ENCODE data around the gene CES5A.
"Not testable (repeated sequence)": the region's sequence is repeated elsewhere in the genome, so short reads cannot be mapped to it uniquely, and the experiment has no call there.

Gene CES5A

DNA sequence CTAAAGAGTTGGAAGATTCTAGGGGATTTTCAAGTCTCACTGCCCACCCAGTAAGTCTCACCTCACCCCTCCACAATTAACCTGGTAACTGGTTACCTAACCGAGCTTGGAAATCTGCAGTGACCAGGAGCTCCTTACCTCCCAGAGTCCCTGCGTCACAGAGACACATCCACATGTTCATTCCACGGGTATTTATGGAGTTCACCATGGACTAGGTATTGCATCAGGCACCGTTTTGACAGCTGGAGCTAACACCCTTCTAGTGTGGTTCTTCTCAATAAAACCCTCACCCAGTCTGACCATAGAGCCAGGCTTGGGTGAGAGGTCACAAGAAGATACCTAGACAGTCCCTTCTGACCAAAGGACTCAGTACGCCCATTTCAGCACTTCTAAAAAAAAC is 2.1 kb downstream of the CES5A start:
- DNase-seq, result no peak

DNA sequence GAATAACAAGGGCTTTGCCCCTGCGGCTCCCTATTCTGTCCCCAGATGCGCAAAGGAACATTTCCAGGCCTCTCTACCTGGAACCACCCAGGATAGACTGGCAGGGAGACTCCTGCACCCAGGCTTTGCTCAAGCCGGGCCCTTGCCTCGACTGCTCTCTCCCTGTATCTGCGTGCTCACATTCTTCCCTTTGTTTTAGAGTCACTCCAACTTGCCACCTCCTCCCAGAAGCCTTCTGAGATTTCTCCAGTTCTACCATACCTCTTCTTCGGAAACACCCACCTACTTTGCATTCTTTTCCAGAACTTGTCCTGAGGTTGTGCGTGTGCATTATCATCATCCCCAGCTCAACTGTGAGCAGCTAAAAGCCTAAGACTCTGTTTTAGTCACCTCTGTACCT is 3.0 kb downstream of the CES5A start:
- no peak for DNase-seq

DNA sequence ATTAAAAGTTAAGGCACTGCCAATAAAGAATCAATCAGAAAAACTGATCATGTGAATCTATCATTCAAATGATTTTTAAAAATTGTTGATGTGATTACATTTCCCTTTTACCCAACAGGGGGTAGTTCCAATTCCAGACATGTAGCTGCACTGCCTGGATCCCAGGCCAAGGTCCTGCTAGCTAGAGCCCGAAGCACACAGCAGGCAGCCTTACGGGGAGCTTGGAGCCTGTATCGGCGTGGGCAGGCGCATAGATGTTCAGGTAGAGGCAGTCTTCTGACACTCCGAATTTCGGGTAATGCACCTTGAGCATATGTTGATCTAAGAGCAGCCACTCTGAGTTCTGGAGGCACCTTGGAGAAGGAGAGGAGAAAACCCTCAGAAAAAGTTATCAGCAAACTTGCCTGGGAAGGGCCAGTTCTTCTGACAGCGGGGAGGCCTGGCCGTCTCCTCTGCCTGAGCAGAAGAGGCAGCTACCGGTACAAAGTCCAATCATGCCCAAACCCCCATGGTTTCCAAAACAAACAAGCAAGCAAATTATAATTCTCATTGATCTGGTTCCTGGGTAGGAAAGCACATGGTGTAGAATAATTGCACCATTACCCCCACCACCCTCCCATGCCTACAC is 3.6 kb downstream of the CES5A start:
- no peak for DNase-seq

DNA sequence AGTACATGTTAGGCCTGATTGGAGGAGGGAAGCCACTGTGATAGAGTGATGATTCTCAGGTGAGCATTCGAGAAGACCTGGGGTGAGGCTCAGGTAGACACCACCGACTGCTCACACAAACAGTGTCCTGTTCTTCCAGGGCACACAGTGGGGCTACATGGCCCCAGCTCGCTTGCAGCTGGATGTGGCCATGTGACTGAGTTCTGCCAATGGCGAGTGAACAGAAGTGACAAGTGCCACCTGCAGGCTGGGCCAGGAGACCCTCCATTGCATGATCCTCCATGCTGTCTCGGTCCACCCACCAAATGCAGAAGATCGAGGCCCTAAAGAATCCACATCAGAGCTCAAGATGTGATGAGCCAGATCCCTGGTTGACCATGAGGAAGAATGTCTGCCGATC is 6.2 kb downstream of the CES5A start:
- no peak for DNase-seq

DNA sequence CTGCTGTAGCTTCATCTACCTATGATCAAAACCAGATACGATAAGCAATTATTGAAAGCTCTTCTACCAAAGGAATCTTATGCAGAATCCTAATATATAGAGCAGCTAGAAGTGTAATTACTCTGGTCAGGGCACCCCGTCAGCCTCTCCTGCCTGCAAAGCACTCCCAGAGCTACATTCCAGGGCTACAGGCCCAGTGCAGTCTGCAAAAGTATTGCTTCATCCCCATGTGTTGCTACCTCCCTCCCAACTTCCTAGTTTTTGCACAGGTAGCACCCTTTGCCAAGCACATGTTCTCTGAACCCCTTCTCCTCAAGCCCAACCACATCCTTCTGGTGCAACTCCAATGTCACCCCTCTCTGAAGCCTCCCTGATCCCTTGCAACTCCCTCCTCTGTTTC is 7.0 kb downstream of the CES5A start:
- DNase-seq, result no peak

DNA sequence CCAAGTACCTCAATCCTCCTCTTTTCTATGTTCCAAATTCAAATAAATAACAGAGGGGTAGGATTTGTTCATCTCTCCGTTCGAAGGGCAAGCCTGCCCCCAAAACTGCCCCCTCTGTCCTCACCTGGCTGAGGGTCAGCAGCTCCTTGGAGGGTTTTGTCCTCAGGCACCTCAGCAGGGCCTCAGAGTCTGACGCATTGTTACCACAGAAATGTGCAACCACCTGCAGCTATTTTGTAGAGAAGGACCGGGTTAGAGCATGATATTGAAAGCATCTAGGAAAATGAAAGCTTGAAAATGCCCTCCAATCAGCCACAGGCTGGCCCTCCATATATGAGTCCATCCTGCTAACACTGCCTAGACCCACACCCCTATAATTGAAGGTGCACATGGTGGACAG is 13.9 kb downstream of the CES5A start:
- DNase-seq, result no peak

DNA sequence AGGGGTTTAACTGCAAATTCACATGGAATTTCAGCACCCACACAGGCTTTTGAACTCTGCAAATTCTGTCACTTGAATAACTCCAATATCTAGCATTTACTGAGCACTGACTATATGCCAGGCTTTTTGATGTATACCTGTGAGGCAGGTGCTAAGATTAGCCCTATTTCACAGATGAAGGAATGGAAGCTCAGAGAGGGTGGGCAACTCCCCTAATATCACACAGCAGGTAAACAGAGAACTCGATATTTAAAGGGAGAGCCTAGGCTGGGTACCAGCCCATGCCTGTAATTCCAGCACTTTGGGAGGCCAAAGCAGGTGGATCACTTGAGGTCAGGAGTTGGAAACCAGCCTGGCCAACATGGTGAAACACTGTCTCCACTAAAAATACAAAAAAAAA is 17.5 kb downstream of the CES5A start:
- DNase-seq, result not testable (repeated sequence)

DNA sequence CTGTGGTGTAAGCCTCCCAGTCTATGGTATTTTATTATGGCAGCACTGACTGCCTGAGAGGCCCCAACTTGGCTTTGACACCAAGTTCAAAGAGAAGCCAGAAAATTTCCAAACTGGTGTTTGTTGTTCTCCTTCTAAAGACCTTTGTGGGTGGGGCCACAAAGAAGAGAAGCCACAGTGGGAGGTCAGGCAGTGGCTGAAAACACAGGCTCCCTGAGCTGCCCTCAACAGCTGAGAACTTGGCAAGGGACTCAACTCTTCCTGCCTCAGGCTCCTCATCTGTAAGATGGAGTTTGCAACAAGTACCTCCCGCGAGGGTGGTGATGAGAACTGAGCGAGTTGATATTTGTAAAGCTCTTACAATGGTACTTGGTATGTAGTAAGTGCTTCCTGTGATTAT is 18.2 kb downstream of the CES5A start:
- DNase-seq, result no peak

DNA sequence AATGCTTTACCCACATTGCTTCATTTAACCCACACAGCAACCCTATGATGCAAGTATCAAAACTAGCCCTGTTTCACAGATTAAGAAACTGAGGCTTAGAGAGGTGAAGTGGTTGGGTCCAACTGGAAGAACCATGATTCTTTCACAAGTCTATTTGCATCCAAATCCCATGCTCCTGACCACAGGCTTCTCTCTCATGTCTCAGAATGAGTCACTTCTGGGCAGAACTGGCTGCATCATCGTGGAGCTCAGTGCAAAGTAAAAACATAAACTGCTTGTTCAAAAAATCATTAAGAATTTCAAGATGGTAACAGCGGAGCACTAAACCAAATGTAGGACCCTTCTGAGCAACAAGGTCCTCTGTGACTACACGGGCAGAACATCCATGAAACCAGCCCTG is 22.1 kb downstream of the CES5A start:
- no peak for DNase-seq

DNA sequence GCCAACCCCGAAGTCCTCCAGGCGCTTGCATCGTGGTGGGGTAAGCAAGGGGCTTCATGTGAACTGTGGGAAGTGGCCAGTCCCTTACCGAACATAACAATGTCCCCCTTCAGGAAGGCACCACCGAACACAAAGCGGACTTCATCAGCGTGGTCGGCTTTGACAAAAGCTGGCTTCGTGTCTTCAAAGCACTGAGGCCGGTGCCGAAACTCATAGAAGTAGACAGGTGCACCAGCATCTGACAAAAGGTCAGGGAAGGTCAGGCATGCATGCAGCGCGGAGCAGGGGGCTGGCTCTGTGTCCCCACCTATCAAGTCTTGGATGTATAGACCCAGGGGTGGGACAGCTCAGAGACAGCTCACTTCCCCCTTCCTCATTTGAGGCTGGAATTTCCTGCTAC is 25.6 kb downstream of the CES5A start:
- DNase-seq, result no peak

DNA sequence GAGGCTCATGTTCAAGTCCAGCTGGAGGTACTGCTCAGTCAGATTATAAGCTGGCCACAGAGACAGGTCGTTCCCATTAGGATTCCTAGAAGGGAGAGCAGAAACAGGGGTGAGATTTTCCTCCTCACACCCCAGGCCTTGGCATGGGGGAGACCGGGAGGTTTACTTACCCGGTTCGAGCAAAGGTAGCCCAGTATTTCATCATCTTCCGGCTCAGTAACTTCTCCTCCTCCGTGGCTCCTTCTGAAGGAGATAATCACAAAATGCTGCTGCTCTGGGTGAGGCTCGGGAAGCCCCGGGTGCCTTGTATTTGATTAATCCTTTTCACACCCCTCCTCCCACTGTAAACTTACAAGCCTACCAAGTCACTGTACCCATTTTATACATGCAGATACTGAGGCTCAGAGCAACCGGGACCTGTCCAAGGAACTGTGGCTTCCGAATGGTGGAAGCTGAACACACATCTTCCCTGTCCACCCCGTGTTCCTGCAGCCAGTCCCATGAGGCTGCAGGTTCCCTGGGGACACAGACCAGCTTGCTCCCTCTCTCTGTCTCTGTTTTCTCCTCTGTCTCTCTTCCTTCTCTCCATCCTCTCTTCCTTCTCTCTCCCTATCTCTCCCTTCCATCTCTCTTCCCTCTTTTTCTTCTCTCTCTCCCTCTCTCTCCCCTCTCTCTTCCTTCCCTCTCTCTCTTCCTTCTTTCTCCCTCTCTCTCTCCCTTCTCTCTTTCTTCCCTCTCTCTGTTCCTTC is 28.4 kb downstream of the CES5A start:
- DNase-seq, result no peak

DNA sequence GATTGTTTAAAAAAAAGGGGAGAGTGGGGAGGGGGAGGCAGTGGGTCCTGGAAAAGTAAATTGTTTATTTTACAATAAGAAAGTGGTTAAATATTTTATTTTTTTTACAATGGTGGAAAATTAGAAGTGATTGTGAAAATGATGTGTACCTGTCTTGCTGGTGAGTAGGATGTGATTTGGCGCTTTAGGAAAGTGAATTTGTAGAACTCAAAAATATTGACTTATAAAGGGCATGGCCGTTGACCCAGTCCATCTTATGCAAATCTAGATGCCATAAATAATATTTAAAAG is 32.1 kb downstream of the CES5A start:
- no peak for DNase-seq

DNA sequence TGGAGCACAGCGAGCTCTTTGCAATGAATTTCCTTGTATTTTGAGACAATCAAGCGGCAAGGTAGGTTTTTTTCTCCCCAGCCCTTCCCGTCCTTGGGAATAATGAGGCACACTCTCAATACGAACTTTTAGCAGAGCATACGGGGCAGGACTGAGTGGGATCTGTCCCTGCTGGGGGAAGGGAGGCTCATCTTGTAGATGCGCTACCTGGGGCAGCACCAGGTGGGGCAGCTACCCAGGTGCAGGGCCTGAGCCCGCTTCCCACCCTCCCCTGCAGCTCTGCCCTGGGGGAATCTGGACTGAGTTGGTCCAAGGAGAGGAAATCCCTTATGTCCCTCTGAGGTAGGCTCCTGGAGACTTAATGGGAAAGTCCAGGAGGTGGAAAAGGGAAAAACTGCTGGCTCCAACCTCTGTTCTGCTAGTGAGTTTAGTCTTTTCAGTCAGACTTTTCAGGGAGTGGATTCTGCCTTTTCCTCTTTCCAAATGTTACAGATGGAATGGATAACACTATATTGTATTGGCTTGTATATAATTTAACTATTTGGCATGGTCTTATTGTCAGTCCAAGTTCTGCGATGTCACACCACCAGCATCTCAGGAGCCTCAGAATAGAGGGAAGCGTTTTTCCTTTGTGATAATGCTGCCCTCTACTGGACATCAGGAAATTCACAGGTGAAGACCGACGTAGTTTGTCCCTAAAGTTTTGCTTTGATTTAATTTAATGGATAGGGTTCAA is 32.6 kb downstream of the CES5A start:
- no peak for DNase-seq

DNA sequence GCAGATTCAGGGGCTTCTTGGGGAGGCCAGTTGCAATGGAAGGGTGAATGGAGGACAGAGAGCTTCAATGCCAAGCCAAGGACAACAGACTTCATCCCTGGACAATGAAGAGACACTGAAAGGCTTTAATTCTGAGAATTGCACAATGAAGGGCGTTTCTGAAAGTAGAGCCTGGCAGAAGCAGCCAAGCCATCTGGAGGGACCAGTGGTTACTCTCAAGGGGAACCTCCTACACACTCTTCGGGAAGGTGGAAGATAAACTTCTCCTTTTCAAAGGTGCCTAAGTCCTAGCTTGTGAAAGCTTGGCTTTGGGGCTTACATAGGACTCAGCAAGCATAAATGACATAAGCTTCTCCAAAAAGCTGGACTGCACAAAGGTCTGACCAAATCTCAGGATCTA is 36.1 kb downstream of the CES5A start:
- no peak for DNase-seq

DNA sequence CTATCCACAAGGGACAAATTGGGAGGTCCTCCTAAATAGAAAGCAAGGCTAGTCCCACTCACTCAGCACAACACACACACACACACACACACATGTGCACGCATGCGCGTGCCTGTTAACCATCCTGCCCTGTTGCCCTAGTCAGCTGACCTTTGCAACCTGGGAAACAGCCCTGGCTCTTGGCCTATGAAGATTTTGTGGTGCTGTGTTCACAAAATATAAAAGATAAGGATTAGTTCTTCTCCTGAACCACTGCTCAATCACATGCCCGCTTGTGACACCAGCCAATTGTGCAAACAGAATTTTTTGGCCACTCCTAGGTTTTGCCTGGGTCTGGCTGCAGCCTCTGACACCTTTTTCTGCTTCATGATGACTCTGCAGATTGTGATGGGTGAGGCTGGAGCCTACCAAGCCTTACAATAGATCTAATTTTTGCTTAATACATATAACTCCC is 39.0 kb downstream of the CES5A start:
- DNase-seq, result no peak

DNA sequence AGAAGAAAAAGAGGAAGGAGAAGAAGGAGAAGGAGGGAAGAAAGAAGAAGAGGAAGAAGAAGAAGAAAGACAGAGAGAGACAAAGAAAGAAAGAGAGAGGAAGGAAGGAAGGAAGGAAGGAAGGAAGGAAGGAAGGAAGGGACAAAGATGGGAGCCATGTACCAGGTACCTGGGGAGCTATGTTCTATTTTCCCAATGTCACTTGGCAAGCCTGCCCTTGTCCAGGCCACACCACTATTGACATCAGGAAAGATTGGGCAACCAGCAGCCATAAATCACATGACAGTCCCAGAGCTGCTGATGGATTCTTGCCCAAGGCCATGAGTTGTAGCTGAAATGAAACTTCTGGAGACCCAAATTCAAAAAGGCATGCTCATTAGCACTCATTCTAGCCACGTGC is 39.6 kb downstream of the CES5A start:
- no peak for DNase-seq

DNA sequence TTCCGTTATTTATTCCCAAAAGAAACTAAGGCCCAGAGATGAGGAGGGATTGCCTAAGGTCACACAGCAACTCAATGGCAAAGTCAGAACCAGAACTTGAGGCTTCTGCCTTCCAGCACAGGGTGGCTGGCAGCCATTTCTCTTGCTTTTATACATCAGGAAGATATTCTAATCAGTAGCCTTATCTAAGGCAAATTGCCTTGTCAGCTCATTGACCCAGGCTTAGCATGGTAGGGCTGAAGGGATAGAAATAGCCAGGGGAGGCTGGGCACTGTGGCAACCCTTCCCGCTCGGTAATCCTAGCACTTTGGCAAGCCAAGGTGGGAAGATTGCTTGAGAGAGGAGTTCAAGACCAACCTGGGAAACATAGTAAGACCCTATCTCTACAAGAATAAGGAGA is 40.0 kb downstream of the CES5A start:
- not testable (repeated sequence) for DNase-seq

DNA sequence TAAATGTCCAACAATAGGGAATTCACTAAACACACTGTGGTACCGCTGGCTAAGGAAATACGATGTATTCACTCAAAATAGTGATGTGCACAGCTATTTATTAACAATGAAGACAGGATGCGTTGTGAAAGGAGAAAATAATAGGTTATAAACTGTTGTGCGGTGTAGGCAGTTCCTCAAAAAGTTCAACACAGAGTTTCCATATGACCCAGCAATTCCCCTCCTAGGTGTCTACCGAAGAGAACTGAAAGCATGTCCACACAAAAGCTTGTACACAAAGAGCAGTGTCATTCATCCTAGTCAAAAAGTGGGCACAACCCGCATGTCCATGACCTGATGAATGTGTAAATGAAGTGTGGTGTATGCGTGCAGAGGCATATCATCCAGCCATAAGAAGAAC is 41.1 kb downstream of the CES5A start:
- no peak for DNase-seq

DNA sequence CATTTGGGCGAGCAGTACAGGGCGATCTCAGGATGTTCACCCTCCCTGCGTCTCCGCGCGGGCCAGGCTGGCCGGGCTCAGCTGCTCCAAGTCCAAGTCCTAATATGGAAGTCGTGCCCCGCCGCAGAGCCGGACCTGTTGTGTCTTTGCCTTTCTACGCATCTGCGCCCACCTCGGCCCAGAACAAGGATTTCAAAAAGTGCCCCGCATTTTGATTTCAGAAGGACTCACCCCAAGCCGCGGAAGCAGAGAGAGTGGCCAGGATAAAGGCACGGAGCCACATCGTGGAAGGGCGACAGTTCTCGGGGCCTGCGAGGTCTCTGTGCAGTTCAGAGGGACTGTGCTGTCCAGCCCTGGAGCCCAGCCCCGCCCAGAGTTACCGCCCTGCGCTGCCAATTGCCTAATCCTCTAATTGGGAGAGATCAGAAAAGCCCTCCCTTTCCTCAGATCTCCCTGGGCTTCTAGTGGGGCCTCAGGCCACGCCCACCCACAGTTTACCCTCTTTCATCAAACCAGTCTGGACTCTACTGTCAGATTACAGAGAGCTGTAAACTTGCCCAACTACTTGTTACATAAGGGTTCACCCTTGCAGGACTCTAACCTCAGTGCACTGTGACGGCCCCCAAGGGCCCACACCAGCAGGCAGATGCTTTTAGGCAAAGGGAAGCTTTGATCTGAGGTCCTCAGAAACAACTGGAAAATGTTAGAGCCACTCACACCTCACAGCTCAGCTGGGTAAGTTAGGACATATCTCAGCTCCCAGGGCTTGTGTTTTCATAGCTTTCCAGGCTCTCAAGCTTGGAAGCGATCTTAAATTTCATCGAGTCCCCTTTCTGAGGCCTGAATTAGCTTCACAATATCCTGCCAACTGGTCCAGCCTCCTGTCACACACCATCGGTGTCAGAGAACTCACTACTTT is 42.1 kb downstream of the CES5A start, which contains the start of gene CES1:
TSS of gene CES1 (minus strand) at position 324 of the 919 bp plus-strand sequence. CDS start at position 283, 41 bp downstream.
- no peak for DNase-seq

DNA sequence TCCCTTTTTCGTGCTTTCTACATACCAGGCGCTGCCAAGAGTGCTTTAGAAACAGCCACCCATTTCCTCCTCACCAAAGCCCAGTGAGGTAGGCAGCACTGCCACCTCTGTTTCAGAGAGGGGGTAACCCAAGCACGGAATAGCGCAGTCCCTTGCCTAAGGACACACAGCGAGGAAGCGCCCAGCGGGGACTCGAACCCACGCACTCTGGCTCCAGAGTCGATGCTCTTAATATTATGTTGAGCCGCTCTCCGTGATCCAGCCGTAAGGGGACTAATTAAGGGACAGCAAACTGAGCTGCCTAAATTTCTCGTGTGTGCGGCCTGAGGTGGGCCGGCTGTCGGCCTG is 42.8 kb downstream of the CES5A start:
- DNase-seq, result no peak

DNA sequence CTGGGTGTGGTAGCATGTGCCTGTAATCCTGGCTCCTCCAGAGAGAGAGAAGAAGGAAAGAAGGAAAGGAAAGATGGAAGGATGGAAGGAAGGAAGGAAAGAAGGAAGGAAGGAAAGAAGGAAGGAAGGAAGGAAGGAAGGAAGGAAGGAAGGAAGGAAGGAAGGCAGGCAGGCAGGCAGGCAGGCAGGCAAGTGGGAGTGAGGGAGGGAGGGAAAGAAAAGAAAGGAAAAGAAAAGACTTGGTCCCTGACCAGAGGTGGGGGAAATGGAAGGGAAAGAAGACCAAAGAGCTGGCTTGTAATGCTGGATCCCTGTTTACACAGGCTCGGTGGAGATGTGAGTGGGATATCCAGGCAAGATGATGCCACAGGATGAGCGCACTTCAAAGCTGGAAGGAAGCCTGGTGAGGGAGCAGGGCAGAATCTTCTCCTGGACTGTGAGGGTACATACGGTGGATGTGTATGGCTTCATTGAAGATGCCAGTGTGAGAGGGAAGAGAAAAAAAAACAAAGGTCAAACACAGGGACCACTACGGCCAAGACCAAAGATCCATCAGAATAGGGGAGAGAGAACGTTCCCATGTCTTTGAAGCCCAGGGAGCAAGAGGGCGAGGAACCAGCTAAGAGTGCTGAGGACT is 44.4 kb downstream of the CES5A start:
- no peak for DNase-seq

DNA sequence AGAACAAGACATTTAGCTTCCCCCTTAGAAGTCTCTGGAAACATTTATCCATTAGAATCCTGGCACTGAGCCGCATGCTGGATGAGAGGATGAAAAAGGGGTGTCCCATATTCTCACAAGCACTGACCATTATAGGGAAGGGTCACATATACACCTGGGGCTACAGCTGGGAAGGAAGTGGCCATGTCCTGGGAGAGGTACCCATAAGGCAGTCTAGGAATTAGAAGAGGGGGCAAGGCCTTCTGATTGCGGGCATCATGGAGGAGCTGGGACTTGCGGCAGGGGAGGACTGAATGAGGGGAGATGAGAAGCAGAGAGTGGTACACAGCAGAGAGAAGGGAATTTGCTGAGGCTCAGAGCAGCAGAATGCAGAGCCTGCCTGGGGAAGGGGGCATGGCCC is 45.9 kb downstream of the CES5A start:
- not testable (repeated sequence) for DNase-seq

DNA sequence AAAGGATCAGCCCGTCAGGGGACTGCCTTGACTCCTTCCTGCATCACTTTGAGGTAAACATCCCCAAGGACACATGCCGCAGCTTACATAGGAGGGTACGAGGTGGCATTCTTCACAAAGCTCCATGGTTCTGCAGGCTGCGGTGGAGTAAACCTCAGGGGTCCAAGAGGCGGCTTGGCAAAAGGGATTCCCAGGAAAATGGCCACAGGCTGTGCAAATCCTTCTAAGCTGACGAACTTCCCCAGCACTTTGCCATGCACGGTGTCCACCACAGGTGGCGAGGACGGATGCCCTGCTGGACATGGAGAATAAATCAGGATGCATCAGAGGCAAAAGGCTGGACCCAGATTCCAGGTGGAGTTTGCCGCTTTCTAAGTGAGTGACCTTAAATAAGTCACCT is 46.5 kb downstream of the CES5A start:
- no peak for DNase-seq

All from NCI-H2029 (cell line).